Type B pancreatic cell (in vitro differentiated cells): ENCODE data around the gene MYPOP. TPM values are rescaled to one million over a fixed set of nuclear protein-coding genes. Genes with fewer than 3 reads are reported as not detected.

Experiments
- DNase-seq: peaks from one replicate; pipeline ENCODE4 v3.0.0; 2021; ENCODE audit warnings: mixed read lengths; ENCODE audit not compliant: unreplicated experiment; ENCODE audit errors: extremely low spot score
- H3K27ac Mint-ChIP-seq: 2 replicates; pipeline ENCODE4 v1.8.0; 2021; ENCODE audit warnings: mild to moderate bottlenecking, mixed read lengths
- H3K27me3 Mint-ChIP-seq: 2 replicates; pipeline ENCODE4 v1.8.0; 2021; ENCODE audit warnings: mixed read lengths
- H3K36me3 Mint-ChIP-seq: 2 replicates; pipeline ENCODE4 v1.8.0; 2021; ENCODE audit warnings: mixed read lengths
- H3K4me1 Mint-ChIP-seq: one replicate; pipeline ENCODE4 v1.8.0; 2021; ENCODE audit warnings: mixed read lengths; ENCODE audit not compliant: unreplicated experiment
- H3K4me3 Mint-ChIP-seq: 2 replicates; pipeline ENCODE4 v1.8.0; 2021; ENCODE audit warnings: mild to moderate bottlenecking, mixed read lengths
- H3K9me3 Mint-ChIP-seq: 2 replicates; pipeline ENCODE4 v1.8.0; 2021; ENCODE audit warnings: mixed read lengths
- total RNA-seq: library from RNA; stranded (reverse); gene quantifications from 2 replicates; pipeline ENCODE4 v1.2.1, GENCODE V29; 2021; ENCODE audit warnings: low replicate concordance
- TF ChIP-seq, protein P1 (sequence below): fragments of 200-600 bp; sonication (generic); conservative IDR thresholded peaks from 2 replicates; pipeline ENCODE4 v1.5.0; 2021; ENCODE audit warnings: antibody characterized with exemption, mild to moderate bottlenecking

The MYPOP gene
- total RNA-seq, 1 donor from 2014 or later: 8.5 TPM

DNA sequence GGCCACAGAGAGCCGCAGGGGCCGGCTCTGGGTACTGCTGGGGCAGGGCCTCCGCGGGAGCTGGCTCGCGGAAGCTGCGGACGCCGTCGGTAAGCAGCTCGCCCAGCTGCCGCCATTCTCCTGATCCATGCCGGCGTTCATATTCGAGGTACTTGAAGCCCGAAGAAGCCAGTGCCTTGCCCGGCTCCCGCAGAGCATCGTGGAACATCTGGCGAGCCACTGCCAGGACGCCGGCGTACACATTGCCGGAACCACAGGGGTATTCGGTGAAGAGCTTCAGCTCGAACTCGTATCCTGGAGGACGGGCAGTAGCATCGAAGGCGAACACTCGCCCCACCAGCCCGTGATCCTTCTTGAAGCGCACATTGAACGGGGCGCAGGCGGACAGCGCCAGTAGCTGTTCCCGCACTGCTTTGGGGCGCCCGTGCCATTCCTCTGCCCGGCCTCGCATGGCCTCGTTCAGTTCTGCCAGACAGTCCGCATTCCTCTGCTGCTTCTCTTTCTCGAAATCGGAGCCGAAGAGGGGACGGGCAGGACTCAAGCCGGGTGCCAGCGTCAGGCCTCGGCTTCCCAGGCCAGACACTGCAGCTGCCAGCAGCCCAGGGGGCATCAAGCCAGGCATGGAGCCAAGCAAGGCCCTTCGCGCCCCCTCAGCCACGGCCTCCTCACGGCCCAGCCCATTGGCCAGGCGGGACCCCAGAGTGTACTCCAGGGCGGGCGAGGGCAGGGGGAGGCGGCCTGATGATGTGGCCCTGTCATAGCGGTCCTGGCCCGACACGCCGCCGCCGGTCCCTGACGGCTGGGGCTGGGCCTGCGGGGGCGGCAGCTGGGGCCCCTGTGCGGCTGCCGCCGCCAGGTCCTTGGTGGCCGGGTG is 17.5 kb downstream of the MYPOP start:
- H3K27ac Mint-ChIP-seq: no peak overlapping the region

DNA sequence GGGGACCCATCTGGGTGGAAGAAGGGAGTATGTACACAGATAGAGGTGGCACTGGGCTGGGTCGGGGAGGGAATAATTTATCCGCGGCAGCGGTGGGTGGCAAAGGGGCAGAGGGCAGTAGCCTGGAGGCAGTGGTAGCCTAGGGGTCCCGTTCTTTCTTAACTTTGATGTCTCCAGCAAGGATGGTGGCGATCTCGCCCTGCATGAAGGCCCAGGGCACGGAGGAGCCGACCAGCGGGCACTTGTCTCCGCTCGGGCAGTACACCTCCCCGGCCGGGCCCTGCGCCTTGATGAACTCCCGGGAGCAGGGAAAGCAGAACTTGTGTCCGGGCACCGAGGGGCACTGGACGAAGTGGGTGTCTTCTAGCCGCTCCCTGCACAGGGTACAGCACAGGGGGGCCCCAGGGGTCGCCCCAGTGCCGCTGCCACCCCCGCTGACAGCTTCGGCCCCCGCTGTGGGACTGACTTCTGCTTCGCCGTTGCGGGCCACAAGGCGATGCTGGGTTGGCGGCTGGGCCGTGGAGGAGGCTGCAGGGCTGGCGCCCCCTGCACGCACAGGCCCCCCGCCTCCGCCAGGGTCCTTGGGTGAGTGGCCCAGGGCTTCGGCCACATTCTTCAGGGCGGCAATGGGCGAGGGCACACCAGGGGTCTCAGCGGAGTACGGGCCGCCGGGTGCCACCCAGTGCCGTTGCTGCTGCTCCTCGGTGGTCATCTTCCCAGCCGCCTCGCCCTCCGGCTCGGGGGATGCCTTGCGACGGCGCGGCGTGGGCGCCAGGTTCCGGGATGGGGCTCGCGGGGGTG is 18.3 kb downstream of the MYPOP start:
- no peaks in the 10 kb centered on the region for H3K9me3 Mint-ChIP-seq
- peak overlapping the region; percentile 94 for H3K4me3 Mint-ChIP-seq
- TF ChIP-seq, protein P1, sequence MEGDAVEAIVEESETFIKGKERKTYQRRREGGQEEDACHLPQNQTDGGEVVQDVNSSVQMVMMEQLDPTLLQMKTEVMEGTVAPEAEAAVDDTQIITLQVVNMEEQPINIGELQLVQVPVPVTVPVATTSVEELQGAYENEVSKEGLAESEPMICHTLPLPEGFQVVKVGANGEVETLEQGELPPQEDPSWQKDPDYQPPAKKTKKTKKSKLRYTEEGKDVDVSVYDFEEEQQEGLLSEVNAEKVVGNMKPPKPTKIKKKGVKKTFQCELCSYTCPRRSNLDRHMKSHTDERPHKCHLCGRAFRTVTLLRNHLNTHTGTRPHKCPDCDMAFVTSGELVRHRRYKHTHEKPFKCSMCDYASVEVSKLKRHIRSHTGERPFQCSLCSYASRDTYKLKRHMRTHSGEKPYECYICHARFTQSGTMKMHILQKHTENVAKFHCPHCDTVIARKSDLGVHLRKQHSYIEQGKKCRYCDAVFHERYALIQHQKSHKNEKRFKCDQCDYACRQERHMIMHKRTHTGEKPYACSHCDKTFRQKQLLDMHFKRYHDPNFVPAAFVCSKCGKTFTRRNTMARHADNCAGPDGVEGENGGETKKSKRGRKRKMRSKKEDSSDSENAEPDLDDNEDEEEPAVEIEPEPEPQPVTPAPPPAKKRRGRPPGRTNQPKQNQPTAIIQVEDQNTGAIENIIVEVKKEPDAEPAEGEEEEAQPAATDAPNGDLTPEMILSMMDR: no peak
- H3K4me1 Mint-ChIP-seq: peaks cover 27% of the 10 kb centered on the region
- H3K27ac Mint-ChIP-seq: peak overlapping the region; percentile 98
- no peak for DNase-seq
- H3K36me3 Mint-ChIP-seq: peaks cover 5% of the 10 kb centered on the region
- no peaks in the 10 kb centered on the region for H3K27me3 Mint-ChIP-seq

More for the DNA sequence above, 17.5 kb downstream of the MYPOP start:
- Mint-ChIP-seq H3K36me3 (peaks cover 5% of the 10 kb centered on the region), H3K27me3 (no peaks in the 10 kb centered on the region), H3K4me1 (peaks cover 27% of the 10 kb centered on the region), H3K9me3 (no peaks in the 10 kb centered on the region), H3K4me3 (peak overlapping the region; percentile 75)
- DNase-seq: no peak
- TF ChIP-seq, protein P1: no peak

DNA sequence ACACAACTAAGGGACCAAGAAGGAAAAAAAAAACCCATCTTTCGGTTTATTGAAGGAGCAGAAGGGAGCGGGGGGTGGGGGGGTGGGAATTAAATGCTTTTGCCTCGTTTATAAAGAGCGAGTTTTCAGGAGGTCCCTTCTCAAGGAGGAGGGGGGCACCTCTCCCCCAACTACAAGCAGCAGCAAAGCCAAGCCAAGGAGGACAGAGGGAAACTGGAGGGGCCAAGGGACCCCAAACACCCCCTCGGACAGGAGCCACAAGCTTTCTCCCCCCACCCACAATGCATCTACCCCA is 18.9 kb downstream of the MYPOP start:
- no peaks in the 10 kb centered on the region for H3K9me3 Mint-ChIP-seq
- H3K27ac Mint-ChIP-seq: peak overlapping the region; percentile 98
- peak overlapping the region; percentile 94 for H3K4me3 Mint-ChIP-seq
- H3K36me3 Mint-ChIP-seq: peaks cover 5% of the 10 kb centered on the region
- DNase-seq: no peak
- TF ChIP-seq, protein P1: peak; percentile 29
- peaks cover 32% of the 10 kb centered on the region for H3K4me1 Mint-ChIP-seq
- H3K27me3 Mint-ChIP-seq: peaks cover 2% of the 10 kb centered on the region

DNA sequence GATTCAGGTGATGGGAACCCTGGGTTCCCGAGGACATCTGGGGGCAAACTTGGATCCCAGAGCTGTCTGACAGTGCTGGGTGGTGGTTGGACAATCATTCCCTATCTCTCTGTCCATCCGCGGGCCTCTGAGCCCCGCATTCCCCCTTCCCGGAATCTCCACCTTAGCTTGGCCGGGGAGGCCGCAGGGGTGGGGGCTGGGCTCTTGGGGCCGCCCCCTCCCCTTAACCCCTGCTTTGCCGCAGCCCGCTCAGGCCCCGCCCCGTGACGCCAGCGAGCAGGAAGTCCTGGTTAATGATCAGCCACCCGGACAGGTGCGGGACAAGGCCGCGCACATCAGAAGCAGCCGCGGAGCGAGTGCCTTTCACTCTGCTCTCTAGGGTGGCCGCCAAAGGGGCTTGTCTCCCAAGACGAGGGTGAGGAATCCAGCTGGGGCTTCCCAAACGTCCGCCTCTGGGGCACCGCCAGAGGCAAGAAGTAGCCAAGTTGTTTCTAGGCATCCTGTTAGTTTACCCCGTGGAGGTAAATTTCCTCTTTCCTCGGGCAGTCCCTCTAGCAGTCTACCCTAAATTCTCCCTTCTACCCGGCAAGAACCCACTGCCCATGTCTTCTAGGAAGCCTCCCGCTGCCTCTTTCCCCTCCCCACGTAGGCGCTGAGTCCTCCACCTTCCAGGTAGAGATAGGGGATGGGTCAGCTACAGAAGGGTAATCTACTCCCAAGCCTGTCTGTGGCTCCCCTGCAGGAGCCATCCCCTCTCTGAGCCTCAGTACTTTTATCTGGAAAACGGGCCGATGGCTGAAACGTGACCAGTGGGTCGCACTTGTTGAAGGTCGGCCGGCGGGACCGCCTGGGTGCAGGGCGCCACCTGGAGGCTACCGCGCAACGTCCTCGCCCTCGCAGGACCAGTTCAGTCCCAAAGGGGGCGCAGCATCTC is 19.5 kb downstream of the MYPOP start:
- peak overlapping the region; percentile 94 for H3K4me3 Mint-ChIP-seq
- peaks cover 34% of the 10 kb centered on the region for H3K4me1 Mint-ChIP-seq
- H3K27ac Mint-ChIP-seq: peak overlapping the region; percentile 98
- no peaks in the 10 kb centered on the region for H3K9me3 Mint-ChIP-seq
- peaks cover 4% of the 10 kb centered on the region for H3K27me3 Mint-ChIP-seq
- TF ChIP-seq, protein P1: peak; percentile 94
- peaks cover 5% of the 10 kb centered on the region for H3K36me3 Mint-ChIP-seq
- peak; percentile 92 for DNase-seq

DNA sequence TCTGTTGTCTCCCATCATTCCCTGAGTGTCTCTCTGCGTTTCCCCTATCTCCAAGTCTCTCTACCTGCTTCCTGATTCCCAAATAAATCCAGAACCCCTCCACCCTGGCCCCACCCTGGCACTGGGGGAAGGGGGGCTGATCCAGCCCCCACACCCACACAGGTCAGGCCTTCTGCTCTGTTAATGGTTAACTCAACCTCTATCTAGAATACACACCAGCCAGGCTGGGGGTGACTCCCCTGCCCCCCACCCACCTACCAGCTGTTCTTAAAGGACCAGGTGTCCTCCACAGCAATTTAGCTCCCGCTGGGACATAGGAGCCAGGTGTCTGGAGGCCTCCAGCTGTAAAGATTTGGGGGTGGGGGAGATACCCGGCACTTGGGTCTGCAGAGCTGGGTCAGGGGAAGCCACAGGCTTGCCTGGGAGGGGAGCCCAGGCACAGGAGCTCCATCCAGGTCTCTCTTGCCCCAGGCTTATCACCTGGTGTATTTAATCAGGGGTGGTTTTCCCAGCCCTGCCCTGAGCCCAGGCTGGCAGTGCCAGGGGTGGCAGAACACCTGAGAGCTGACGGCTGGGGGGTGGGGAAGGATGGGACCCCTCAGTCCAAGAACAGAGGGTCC is 20.4 kb downstream of the MYPOP start:
- H3K4me3 Mint-ChIP-seq: peak overlapping the region; percentile 94
- peaks cover 5% of the 10 kb centered on the region for H3K36me3 Mint-ChIP-seq
- H3K9me3 Mint-ChIP-seq: no peaks in the 10 kb centered on the region
- no peak for DNase-seq
- peak overlapping the region; percentile 78 for H3K27ac Mint-ChIP-seq
- peaks cover 4% of the 10 kb centered on the region for H3K27me3 Mint-ChIP-seq
- TF ChIP-seq, protein P1: no peak
- peaks cover 35% of the 10 kb centered on the region for H3K4me1 Mint-ChIP-seq
